Renal pelvis (tissue), 4 donors: ENCODE data around the gene IGFL1. TPM values are rescaled to one million over a fixed set of nuclear protein-coding genes. Genes with fewer than 3 reads are reported as not detected.
"Not testable (repeated sequence)": the region's sequence is repeated elsewhere in the genome, so short reads cannot be mapped to it uniquely, and the experiment has no call there.

Experiments
- DNase-seq: peaks from one replicate; pipeline ENCODE4 v3.0.0-alpha.2; 2013
- polyA plus RNA-seq, 3 donors: library from polyadenylated mRNA; unstranded; fragments of 120-200 nt; gene quantifications; one replicate each; pipeline ENCODE4 v1.2.1, GENCODE V29; 2013; ENCODE audit not compliant: insufficient read length in 3 of 3

Gene IGFL1
- polyA plus RNA-seq, 3 donors: not detected

DNA sequence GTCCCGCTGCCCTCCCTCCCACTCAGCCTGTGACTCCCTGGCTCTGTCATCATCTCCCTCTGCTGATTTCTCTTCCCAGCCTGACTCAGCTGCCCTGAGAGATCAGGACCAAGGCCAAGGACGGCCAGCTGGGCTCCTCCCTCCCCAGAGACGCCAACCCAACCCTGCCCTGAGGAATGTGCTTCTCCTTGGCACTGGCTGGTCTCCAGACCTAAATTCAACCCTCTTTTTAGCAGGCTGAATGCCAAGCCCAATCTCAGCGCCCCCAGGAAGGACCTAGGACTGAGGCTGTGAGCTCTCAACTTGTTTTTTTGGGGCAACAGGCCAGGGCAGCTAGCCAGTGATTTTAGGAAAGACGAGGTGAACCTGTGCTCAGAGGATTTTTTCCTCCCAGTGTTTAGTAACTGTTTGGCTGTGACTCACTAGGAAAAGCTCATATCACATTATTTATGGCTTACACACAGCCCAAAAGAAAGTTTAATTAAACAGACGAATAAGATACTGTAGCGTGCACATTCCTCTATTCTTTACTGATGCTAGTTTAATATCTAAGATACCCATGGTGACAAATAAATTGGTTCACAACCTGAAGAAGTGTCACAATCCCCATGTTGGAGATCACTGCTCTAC, 7.4 kb upstream of the IGFL1 start:
- DNase-seq: peak; percentile 3

DNA sequence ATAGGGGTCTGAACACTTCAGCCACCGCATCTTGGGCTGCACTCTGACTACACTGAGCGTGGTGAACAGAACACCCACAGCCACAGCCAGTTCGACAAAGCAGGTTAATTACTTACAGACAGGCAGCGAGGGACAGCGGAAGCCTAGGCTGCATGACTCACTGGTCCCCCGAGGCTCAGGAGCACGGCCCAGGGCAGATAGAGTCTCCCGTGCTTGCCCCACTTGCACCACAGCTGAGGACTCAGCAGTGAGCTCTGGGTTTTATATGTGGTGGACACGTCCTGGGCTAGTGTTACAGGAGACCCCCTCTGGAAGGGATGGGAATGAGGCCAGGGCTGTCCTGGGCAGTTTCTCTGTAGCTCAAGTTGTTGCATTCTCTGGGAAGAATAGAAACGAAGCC, 5.8 kb upstream of the IGFL1 start:
- DNase-seq: not testable (repeated sequence)

GRCh38 chr19:46224773-46225172, 4.8 kb upstream of the IGFL1 start:
- no peak for DNase-seq

- peak; percentile 19 for DNase-seq
Measured at GRCh38 chr19:46225558-46226004, 4.0 kb upstream of the IGFL1 start.

DNA sequence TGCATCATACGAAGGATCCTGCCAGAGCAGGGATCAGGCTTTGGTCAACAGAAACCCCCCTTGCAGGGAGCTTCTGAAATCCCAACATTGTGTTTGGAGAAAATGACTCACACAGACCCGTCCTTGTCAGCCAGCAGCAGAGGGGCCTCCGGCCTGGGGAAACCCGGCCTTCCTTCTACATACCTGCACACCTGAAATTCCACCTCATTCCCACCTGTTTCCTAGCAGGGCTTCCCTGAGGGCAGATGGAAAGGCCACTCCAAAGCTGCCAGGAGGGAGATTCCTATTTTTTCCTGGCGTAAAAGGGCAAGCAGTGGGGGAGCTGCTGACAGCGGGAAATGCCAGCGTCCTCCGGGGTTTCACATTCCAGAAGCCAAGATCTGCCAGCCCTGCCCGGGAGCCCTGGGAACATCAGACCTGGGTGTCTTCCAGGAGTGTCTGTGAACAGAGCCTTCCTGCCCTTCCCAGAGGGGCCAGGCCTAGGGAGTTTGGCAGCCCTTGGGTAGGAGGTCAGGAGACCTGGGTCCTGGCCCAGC, 3.0 kb upstream of the IGFL1 start:
- DNase-seq: no peak

DNA sequence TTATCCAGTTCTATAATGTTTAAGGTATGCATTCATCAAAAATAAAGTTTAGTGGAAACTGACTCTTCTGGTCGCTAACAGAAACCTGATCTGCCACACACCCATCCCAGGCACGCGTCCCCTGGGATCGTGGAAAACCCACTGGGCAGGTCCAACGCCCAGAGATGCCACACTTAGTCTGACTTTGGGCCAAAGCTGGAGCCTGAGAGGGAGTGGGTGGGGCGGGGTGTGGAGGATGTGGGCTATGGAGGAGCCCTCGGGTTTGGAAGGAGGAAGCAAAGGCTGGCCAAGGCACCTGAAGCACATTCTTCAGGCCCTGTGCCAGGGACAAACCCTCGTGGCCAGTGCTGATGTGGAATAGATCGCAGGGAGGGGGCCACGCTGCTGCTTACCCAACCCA, 2.5 kb downstream of the IGFL1 start:
- no peak for DNase-seq

DNA sequence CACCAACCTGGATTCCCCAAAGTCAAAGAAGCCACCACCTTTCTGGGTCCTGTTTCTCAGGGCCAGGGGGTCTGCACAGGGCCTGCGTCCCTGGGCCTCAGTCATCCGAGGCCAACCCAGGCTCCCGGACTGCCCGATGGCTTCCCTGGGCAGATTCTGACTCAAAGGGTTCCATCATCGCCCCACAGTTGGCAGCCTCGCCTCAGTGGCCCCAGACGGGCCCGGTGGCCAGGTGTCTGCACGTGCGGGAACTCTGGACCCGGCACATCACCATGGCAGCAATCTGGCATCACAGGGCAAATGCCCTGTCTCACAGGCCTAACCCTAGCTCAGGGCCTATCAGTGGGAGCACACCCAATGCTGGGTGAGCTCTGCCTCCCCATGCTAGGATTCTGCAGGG, 2.9 kb downstream of the IGFL1 start:
- DNase-seq: no peak

- no peak for DNase-seq
Measured at GRCh38 chr19:46232938-46233621, 3.5 kb downstream of the IGFL1 start.

DNA sequence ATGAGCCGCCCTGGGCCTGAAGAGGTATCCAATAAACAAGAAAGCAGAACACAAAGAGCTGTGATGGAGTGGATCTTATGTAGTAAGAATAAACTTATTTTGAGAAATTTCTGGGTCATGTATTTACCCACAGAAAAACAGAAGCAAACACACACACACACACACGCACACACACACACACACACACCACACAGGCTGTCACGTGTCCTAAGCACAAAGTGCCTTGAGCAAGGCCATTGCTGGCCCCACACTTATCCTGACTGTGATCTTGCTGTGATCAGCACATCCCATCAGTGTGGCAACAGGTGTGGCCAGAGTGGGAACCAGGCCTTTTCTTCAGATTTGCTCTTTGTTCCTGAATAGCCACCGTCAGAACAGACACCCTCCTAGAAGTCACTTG, 4.3 kb downstream of the IGFL1 start:
- DNase-seq: not testable (repeated sequence)

GRCh38 chr19:46238141-46238540, 8.6 kb downstream of the IGFL1 start:
- DNase-seq: not testable (repeated sequence)

GRCh38 chr19:46239193-46240024, 9.9 kb downstream of the IGFL1 start:
- DNase-seq: no peak

DNA sequence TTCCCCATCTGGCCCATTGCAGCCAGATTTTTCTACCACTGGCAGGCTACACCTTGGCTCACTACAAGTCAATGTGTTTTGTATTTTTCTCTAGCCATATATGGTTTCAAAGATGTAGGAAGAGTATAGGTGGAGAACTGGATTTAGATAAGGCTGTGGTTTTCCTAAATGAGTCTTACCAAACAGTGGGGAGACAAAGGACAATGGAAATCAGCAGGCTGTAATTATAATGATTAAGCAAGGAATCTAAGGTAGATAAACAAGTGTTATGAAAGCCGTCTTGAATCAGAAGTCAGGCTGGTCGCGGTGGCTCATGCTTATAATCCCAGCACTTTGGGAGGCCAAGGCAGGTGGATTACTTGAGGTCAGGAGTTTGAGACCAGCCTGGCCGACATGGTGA, 11.2 kb downstream of the IGFL1 start:
- no peak for DNase-seq

DNA sequence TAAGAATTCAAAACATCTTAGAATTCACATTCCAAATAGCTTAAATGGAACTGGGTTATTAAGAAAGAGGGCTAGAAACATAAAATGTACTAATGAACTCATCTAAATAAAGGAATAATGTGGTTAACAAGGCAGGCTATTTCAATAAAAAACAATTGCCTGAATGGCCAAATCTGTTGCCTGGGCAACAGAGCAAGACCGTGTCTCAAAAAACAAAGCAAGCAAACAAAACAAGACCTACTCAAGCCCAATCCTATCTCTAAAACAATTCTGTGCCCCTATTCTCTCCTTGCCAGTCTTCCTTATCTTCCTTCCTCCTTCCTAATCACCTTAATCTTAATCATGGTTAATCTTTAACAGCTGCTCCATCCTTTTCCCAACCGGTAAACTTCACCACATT, 12.1 kb downstream of the IGFL1 start:
- no peak for DNase-seq

DNA sequence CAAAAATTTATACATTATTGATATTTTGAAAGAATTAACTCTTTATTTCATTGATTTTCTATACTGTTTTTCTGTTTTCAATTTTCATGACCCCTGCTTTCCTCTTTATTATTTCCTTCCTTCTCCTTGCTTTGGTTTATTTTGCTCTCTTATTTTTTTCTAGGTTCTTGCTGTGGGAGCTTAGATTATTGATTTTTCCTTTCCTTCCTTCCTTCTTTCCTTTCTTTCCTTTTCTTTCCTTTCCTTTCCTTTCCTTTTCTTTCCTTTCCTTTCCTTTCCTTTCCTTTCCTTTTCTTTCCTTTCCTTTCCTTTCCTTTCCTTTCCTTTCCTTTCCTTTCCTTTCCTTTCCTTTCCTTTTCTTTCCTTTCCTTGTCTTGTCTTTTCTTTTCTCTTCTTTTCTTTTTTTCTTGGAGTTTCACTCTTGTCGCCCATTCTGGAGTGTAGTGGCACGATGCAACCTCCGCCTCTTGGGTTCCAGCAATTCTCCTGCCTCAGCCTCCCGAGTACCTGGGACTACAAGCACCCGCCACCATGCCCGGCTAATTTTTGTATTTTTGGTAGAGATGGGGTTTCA, 13.6 kb downstream of the IGFL1 start:
- DNase-seq: not testable (repeated sequence)

DNA sequence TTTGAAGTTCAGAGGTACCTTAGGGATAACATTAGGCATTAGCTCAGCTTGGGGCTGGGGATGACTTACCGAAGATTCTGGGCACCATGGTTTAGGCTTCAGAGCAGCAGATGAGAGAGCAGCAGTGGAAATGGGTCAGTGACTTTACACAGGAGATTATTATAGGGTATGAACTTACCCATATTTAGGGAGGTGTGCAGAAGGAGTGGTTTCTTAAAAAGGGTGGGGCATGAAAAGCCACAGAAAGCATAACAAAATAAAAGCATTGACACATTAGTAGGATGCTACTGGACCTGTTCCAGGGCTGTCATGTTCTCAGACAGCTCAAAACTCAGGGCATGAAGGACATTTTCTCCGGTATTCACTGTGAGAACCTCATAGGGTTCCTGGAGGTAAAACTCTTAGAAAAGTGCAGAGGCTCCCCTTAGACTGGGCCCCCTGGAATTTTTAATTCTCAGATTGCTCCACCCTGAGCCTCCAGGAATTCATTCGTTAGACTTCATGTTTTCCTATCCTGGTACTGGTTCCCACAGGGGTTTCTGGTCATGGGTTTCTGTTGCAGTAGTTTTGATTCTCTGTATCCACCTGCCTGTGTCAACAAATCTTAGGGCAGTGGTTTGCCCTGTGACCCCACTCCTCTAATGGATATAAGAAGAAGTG, 20.7 kb downstream of the IGFL1 start:
- no peak for DNase-seq

GRCh38 chr19:46251416-46251815, 21.9 kb downstream of the IGFL1 start:
- no peak for DNase-seq

DNA sequence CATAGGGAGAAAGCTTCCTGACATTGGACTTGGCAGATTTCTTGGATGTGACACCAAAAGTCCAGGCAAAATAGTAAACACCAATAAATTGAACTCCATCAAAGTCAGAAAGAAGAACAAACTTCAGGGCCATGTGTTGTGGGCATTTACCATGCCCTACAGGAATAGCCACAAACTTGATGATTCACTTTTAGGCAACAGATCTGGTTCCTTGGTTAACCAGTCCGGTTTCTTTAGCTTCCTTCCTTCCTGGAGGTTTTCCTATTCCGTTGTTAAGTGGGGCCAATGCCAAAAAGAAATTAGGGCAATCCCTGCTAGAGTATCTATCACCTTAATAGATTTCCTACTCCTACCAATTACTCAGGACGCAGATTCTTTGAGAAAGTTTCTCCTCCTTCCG, 25.2 kb downstream of the IGFL1 start:
- no peak for DNase-seq

GRCh38 chr19:46256855-46257254, 27.3 kb downstream of the IGFL1 start:
- DNase-seq: no peak

DNA sequence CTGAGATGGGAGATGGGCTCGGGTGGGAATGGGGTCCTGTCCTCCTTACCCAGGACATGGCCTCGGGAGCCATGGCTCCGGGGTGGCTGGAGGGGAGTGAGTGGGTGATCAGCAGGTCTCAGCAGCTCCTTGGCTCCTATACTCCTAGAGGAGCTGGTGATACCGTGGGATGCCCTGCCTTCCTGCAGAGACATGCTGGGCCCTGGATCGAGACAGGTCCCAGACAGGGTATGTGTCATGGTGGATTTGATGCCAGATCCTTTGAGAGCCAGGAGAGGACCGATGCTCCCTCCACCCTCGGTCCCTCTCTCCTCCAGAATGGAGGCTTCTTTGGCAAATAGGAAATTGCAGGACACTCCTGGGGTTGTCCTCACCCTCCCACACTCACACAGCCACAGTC, 32.0 kb downstream of the IGFL1 start:
- not testable (repeated sequence) for DNase-seq

DNA sequence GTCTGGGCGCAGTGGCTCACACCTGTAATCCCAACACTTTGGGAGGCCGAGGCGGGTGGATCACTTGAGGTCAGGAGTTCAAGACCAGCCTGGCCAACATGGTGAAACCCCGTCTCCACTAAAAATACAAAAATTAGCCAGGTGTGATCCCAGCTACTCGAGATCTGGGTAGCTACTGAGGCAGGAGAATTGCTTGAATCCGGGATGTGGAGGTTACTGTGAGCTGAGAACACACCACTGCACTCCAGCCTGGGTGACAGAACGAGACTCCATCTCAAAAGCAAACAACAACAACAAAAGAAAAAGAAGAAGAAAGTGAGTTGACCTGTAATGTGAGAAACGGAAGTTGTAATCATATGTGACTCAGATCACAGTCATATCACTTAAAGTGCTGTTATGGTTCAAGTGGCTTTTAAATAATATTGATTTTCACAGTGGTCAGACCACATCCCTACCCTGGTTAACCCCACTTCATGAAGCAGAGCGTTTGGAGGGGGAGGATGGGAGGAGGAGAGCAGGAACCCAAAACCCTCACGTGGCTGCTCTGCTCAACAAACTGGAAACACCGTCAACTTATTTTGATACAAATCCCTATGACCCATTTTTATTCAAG, 33.2 kb downstream of the IGFL1 start:
- DNase-seq: not testable (repeated sequence)

GRCh38 chr19:46264801-46265200, 35.3 kb downstream of the IGFL1 start:
- DNase-seq: not testable (repeated sequence)
